Glomerular visceral epithelial cell (primary cell): ENCODE measurements around the gene CUL5.
A peak's percentile ranks its signal among the peaks of the same experiment; 100 is the strongest.

Source experiments
- DNase-seq: peaks from one replicate; pipeline ENCODE4 v3.0.0-alpha.2; 2016; ENCODE audit errors: extremely low spot score

The CUL5 gene

GRCh38 chr11:108008656-108009496 lies at the start of gene CUL5:
CUL5 (plus strand) TSS chr11:108008898; CDS start chr11:108009349, 451 bp downstream.
- DNase-seq = peak; percentile 87

- DNase-seq = no peak
These were observed 47.2 kb upstream of the CUL5 start for GRCh38 chr11:107961480-107961879.

GRCh38 chr11:107962181-107962580 lies 46.5 kb upstream of the CUL5 start:
- DNase-seq = no peak

- no peak for DNase-seq
These were observed 45.6 kb upstream of the CUL5 start for GRCh38 chr11:107963091-107963490.

- no peak for DNase-seq
These were observed 39.5 kb upstream of the CUL5 start for GRCh38 chr11:107969219-107969618.

- no peak for DNase-seq
These were observed 38.6 kb upstream of the CUL5 start for GRCh38 chr11:107970049-107970448.

GRCh38 chr11:107973641-107974040 lies 35.1 kb upstream of the CUL5 start:
- no peak for DNase-seq

GRCh38 chr11:107988397-107989158 lies 20.1 kb upstream of the CUL5 start:
- peak; percentile 17 for DNase-seq

- no peak for DNase-seq
These were observed 16.8 kb upstream of the CUL5 start for GRCh38 chr11:107991868-107992414.

- no peak for DNase-seq
These were observed 12.5 kb upstream of the CUL5 start for GRCh38 chr11:107996006-107996776.

- no peak for DNase-seq
These were observed 9.9 kb upstream of the CUL5 start for GRCh38 chr11:107998761-107999160.

- peak; percentile 62 for DNase-seq
These were observed 8.8 kb upstream of the CUL5 start for GRCh38 chr11:107999759-108000455.

- DNase-seq = no peak
These were observed 6.2 kb upstream of the CUL5 start for GRCh38 chr11:108002476-108002875.

- DNase-seq = no peak
These were observed 5.1 kb upstream of the CUL5 start for GRCh38 chr11:108003623-108004022.

GRCh38 chr11:108007819-108008218 lies 879 bp upstream of the CUL5 start:
- DNase-seq = no peak

GRCh38 chr11:108009497-108010370 lies 1.0 kb downstream of the CUL5 start:
- peak; percentile 18 for DNase-seq

- DNase-seq = no peak
These were observed 3.5 kb downstream of the CUL5 start for GRCh38 chr11:108012139-108012725.

- DNase-seq = no peak
These were observed 7.9 kb downstream of the CUL5 start for GRCh38 chr11:108016647-108017046.

- DNase-seq = no peak
These were observed 10.0 kb downstream of the CUL5 start for GRCh38 chr11:108018708-108019107.
